PC-3 (cell line): ENCODE measurements around the gene NFIX. TPM values are rescaled to one million over a fixed set of nuclear protein-coding genes. Genes with fewer than 3 reads are reported as not detected.

Source experiments
- ATAC-seq: fragments of 200-7000 bp; cut with Tn5 transposase; 2 replicates; pipeline ENCODE4 v1.9.1; 2020; ENCODE audit warnings: mild to moderate bottlenecking, moderate library complexity
- BruUV-seq: library from RNA; stranded (reverse); fragments of 400-500 nt; replicated peaks from 2 replicates; lab custom pipeline; 2021; lab: Mats Ljungman, UMichigan
- CTCF ChIA-PET: fragments of 300-600 bp; sonication (Branson Sonifier 250); formaldehyde crosslinking; loops from one replicate; lab custom pipeline; 2022; ENCODE audit warnings: antibody characterized with exemption; lab: Charles Lee
- POLR2A ChIA-PET: fragments of 300-600 bp; sonication (Branson Sonifier 250); formaldehyde crosslinking; loops from one replicate; lab custom pipeline; 2022; ENCODE audit warnings: antibody characterized with exemption; ENCODE audit not compliant: unreplicated experiment; lab: Charles Lee
- DNase-seq: peaks from one replicate; pipeline ENCODE4 v3.0.0-alpha.2; 2015
- H2AFZ ChIP-seq: fragments of 300-600 bp; sonication (generic); 2 replicates; pipeline ENCODE4 v1.6.0; 2016; ENCODE audit warnings: antibody characterized with exemption, low read length
- H3F3A ChIP-seq: fragments of 300-600 bp; sonication (generic); one replicate; pipeline ENCODE4 v1.6.0; 2017; ENCODE audit warnings: antibody characterized with exemption, low read length, control low read depth, mild to moderate bottlenecking; ENCODE audit not compliant: unreplicated experiment
- H3K27ac ChIP-seq: fragments of 300-600 bp; sonication (generic); 2 replicates; pipeline ENCODE4 v1.5.1; 2016; ENCODE audit warnings: mild to moderate bottlenecking, low read length
- H3K27me3 ChIP-seq: fragments of 300-600 bp; sonication (generic); 2 replicates; pipeline ENCODE4 v1.6.1; 2016; ENCODE audit warnings: low read length, mixed read lengths
- H3K36me3 ChIP-seq: fragments of 300-600 bp; sonication (generic); 2 replicates; pipeline ENCODE4 v1.6.1; 2016; ENCODE audit warnings: low read depth, mixed run types, low read length, mixed read lengths
- H3K4me1 ChIP-seq: fragments of 300-600 bp; sonication (generic); 2 replicates; pipeline ENCODE4 v1.5.1; 2016; ENCODE audit warnings: low read length; ENCODE audit not compliant: insufficient read depth
- H3K4me2 ChIP-seq: fragments of 300-600 bp; sonication (generic); 2 replicates; pipeline ENCODE4 v1.6.0; 2016; ENCODE audit warnings: low read length
- H3K4me3 ChIP-seq: fragments of 300-600 bp; sonication (generic); 2 replicates; pipeline ENCODE4 v1.5.1; 2016; ENCODE audit warnings: mild to moderate bottlenecking, low read length, mixed read lengths
- H3K79me2 ChIP-seq: fragments of 300-600 bp; sonication (generic); 2 replicates; pipeline ENCODE4 v1.6.1; 2017; ENCODE audit warnings: low read length, mixed read lengths
- H3K9ac ChIP-seq: fragments of 300-600 bp; sonication (generic); 2 replicates; pipeline ENCODE4 v1.6.0; 2016; ENCODE audit warnings: mild to moderate bottlenecking, low read length
- H3K9me2 ChIP-seq: fragments of 300-600 bp; sonication (generic); replicated peaks from 2 replicates; pipeline ENCODE4 v1.6.1; 2016; ENCODE audit warnings: mixed run types, low read length, mixed read lengths
- H3K9me3 ChIP-seq: fragments of 300-600 bp; sonication (generic); 2 replicates; pipeline ENCODE4 v1.6.1; 2016; ENCODE audit warnings: low read length, mixed read lengths
- H4K20me1 ChIP-seq: fragments of 300-600 bp; sonication (generic); 2 replicates; pipeline ENCODE4 v1.6.1; 2016; ENCODE audit warnings: low read length, mixed read lengths
- EZH2 ChIP-seq: fragments of 300-600 bp; sonication (generic); IDR thresholded peaks from one replicate; pipeline ENCODE4 v1.6.1; 2017; ENCODE audit warnings: antibody characterized with exemption, mild to moderate bottlenecking, low read length; ENCODE audit not compliant: unreplicated experiment
- EZH2phosphoT487 ChIP-seq: fragments of 300-600 bp; sonication (generic); IDR thresholded peaks from 2 replicates; pipeline ENCODE4 v1.6.1; 2018; ENCODE audit warnings: mild to moderate bottlenecking, antibody characterized with exemption, low read length, borderline replicate concordance
- intact Hi-C: fragments of 100-400 bp; cut with micrococcal nuclease; formaldehyde crosslinking; loops from 2 replicates; pipeline ENCODE4 v1.9.0; 2023
- total RNA-seq: library from RNA; depleted of rRNA; stranded (reverse); fragments of >200 nt; gene quantifications from 2 replicates; pipeline ENCODE4 v1.2.3, GENCODE V29; 2014
- TF ChIP-seq, protein P1 (sequence below): fragments of 300-600 bp; sonication (generic); conservative IDR thresholded peaks from 2 replicates; pipeline ENCODE4 v1.5.1; 2017; ENCODE audit warnings: antibody characterized with exemption, low read depth, mild to moderate bottlenecking, low read length

The NFIX gene
- total RNA-seq, 1 experiment from 2014 or later: 43.3 TPM

DNA sequence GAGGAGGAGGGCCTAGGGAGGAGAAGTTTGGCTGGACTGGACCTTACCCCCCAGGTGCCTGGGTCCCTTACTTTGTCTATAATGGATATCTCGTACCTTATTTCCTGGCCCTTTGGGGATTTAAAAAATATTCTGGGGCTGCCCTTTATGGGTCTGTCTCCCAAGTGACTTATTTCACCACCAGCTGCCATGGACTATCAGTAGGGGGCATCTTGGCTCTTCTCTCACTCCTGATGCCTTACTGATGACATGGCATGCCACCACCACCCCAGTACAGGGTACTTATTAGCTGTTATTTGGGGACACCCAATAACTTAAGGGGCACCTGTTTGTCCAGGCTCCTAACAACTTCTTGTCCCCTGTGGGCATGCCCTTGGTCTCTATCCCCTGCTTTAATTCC is 38.0 kb downstream of the NFIX start:
- ATAC-seq (no peak), DNase-seq (peak; percentile 32)
- H3K36me3 ChIP-seq: peaks cover 15% of the 10 kb centered on the region
- no peak for TF ChIP-seq EZH2
- TF ChIP-seq EZH2phosphoT487: no peak
- TF ChIP-seq, protein P1, sequence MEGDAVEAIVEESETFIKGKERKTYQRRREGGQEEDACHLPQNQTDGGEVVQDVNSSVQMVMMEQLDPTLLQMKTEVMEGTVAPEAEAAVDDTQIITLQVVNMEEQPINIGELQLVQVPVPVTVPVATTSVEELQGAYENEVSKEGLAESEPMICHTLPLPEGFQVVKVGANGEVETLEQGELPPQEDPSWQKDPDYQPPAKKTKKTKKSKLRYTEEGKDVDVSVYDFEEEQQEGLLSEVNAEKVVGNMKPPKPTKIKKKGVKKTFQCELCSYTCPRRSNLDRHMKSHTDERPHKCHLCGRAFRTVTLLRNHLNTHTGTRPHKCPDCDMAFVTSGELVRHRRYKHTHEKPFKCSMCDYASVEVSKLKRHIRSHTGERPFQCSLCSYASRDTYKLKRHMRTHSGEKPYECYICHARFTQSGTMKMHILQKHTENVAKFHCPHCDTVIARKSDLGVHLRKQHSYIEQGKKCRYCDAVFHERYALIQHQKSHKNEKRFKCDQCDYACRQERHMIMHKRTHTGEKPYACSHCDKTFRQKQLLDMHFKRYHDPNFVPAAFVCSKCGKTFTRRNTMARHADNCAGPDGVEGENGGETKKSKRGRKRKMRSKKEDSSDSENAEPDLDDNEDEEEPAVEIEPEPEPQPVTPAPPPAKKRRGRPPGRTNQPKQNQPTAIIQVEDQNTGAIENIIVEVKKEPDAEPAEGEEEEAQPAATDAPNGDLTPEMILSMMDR: peak; percentile 49
- H3K4me1 ChIP-seq: peaks cover 71% of the 10 kb centered on the region
- ChIA-PET POLR2A (interaction anchor here (0.8 kb wide), 1 partner anchor 23 kb away, joined by 5 read pairs; no protein-coding TSS in a partner anchor), CTCF (interaction anchor here (0.9 to 1.6 kb wide), 7 partner anchors 11 to 68 kb away, joined by 3 to 13 read pairs (median 5); no protein-coding TSS in a partner anchor)
- no TSS peak for BruUV-seq
- no peaks in the 10 kb centered on the region for H3K9me3 ChIP-seq
- no peaks in the 10 kb centered on the region for H3K9me2 ChIP-seq
- intact Hi-C loops: no loop called here
- H3K79me2 ChIP-seq: peaks cover 100% of the 10 kb centered on the region
- no peaks in the 10 kb centered on the region for H4K20me1 ChIP-seq
- no peak overlapping the region for H3K9ac ChIP-seq
- no peak overlapping the region for H2AFZ ChIP-seq
- no peak overlapping the region for H3K4me3 ChIP-seq
- H3F3A ChIP-seq: no peaks in the 10 kb centered on the region
- H3K4me2 ChIP-seq: no peak overlapping the region
- no peaks in the 10 kb centered on the region for H3K27me3 ChIP-seq
- no peak overlapping the region for H3K27ac ChIP-seq

- Histone ChIP-seq H3K9ac (no peak overlapping the region), H3K9me2 (no peaks in the 10 kb centered on the region), H3K4me3 (no peak overlapping the region), H3K9me3 (no peaks in the 10 kb centered on the region), H3F3A (no peaks in the 10 kb centered on the region), H3K27ac (peak overlapping the region; percentile 85), H3K27me3 (no peaks in the 10 kb centered on the region), H3K36me3 (peaks cover 17% of the 10 kb centered on the region), H3K4me1 (peaks cover 71% of the 10 kb centered on the region), H4K20me1 (no peaks in the 10 kb centered on the region), H3K4me2 (peak overlapping the region; percentile 14), H3K79me2 (peaks cover 100% of the 10 kb centered on the region), H2AFZ (no peak overlapping the region)
- DNase-seq: peak; percentile 79
- TF ChIP-seq, protein P1: peak; percentile 94
- TF ChIP-seq EZH2 (no peak), EZH2phosphoT487 (no peak)
- ChIA-PET POLR2A (interaction anchor here (0.8 kb wide), 1 partner anchor 22 kb away, joined by 5 read pairs; no protein-coding TSS in a partner anchor), CTCF (interaction anchor here (0.6 to 1.6 kb wide), 9 partner anchors 12 to 68 kb away, joined by 3 to 13 read pairs (median 5); no protein-coding TSS in a partner anchor)
- intact Hi-C loops: loop anchor here (1.0 kb wide), 1 partner anchor 27 kb away; no protein-coding TSS in a partner anchor
- ATAC-seq: peak; percentile 29
- no TSS peak for BruUV-seq
Observed at GRCh38 chr19:13033819-13034611, 38.7 kb downstream of the NFIX start.
